Epidermal melanocyte (primary cell): ENCODE measurements around the gene SLC41A1.
A peak's percentile ranks its signal among the peaks of the same experiment; 100 is the strongest.

ENCODE experiments used
- DNase-seq: peaks from one replicate; pipeline ENCODE4 v3.0.0; 2011; ENCODE audit warnings: low spot score; ENCODE audit not compliant: insufficient read length

Gene SLC41A1

GRCh38 chr1:205756552-205756951 lies 56.4 kb downstream of the SLC41A1 start:
- DNase-seq, result no peak

GRCh38 chr1:205754857-205755256 lies 58.1 kb downstream of the SLC41A1 start:
- no peak for DNase-seq

- no peak for DNase-seq
These were observed 61.9 kb downstream of the SLC41A1 start for GRCh38 chr1:205751036-205751651.

- peak; percentile 77 for DNase-seq
These were observed 62.6 kb downstream of the SLC41A1 start, which contains the start of gene NUCKS1 for GRCh38 chr1:205750138-205751035. Gene NUCKS1 (minus strand): TSS chr1:205750182. CDS start chr1:205749973, 209 bp downstream.

GRCh38 chr1:205749234-205750137 lies 63.5 kb downstream of the SLC41A1 start:
- peak; percentile 75 for DNase-seq

- no peak for DNase-seq
These were observed 64.4 kb downstream of the SLC41A1 start for GRCh38 chr1:205748403-205749233.

- DNase-seq, result no peak
These were observed 66.1 kb downstream of the SLC41A1 start for GRCh38 chr1:205746757-205747412.

- DNase-seq, result no peak
These were observed 68.6 kb downstream of the SLC41A1 start for GRCh38 chr1:205744403-205744802.

GRCh38 chr1:205743977-205744376 lies 69.0 kb downstream of the SLC41A1 start:
- DNase-seq, result no peak

GRCh38 chr1:205741681-205742080 lies 71.3 kb downstream of the SLC41A1 start:
- no peak for DNase-seq

GRCh38 chr1:205739348-205740160 lies 73.4 kb downstream of the SLC41A1 start:
- DNase-seq, result no peak
